ENCODE measurements around the gene IL27RA. TPM values are rescaled to one million over a fixed set of nuclear protein-coding genes. Genes with fewer than 3 reads are reported as not detected.

Gene IL27RA
- total RNA-seq, 1 donor from 2014 or later: 1.5 TPM

- peaks cover 3% of the 10 kb centered on the region for H3K9me3 ChIP-seq
- H3K36me3 ChIP-seq: peaks cover 0 to 6% of the 10 kb centered on the region in 2 donors
- intact Hi-C loops (cut with DNase I): no loop called here
- peak overlapping the region; percentile 94 for H3K27ac ChIP-seq
- peak overlapping the region; percentile 63 to 68 for H3K4me3 ChIP-seq
- H3K27me3 ChIP-seq: no peaks in the 10 kb centered on the region
- H3K4me1 ChIP-seq: peaks cover 14% of the 10 kb centered on the region
- DNase-seq (ENCODE audit: extremely low spot score in 2 of 2): no peak
- no peak for TF ChIP-seq POLR2A (IDR thresholded peaks at IDR 0.05)
- no peak for TF ChIP-seq POLR2AphosphoS5 (IDR thresholded peaks at IDR 0.05; ENCODE audit: insufficient read depth in 1 of 2, low read depth in 1 of 2)
Observed at GRCh38 chr19:14089662-14090508, 58.3 kb downstream of the IL27RA start.

- Histone ChIP-seq H3K9me3 (peaks cover 3% of the 10 kb centered on the region), H3K4me3 (peak within 1 kb of the TSS; percentile 63 to 68), H3K27me3 (no peaks in the 10 kb centered on the region), H3K27ac (peak within 1 kb of the TSS; percentile 94), H3K4me1 (peaks cover 14% of the 10 kb centered on the region), H3K36me3 (peaks cover 0 to 6% of the 10 kb centered on the region in 2 donors)
- no peak for TF ChIP-seq POLR2AphosphoS5 (IDR thresholded peaks at IDR 0.05; ENCODE audit: insufficient read depth in 1 of 2, low read depth in 1 of 2)
- TF ChIP-seq POLR2A (IDR thresholded peaks at IDR 0.05): no peak
- TF ChIP-seq CTCF (IDR thresholded peaks at IDR 0.05): no peak
- intact Hi-C loops (cut with DNase I): no loop called here
- no peak for DNase-seq (ENCODE audit: extremely low spot score in 2 of 2)
Observed at GRCh38 chr19:14090509-14091080, 59.0 kb downstream of the IL27RA start, which contains the start of gene SAMD1. Gene SAMD1, minus strand, starts transcription at chr19:14090751.

- intact Hi-C loops (cut with DNase I): no loop called here
- peak overlapping the region; percentile 94 for H3K27ac ChIP-seq
- no peak for DNase-seq (ENCODE audit: extremely low spot score in 2 of 2)
Observed at GRCh38 chr19:14091081-14091812, 59.7 kb downstream of the IL27RA start.

GRCh38 chr19:14091813-14092462, 60.4 kb downstream of the IL27RA start:
- Histone ChIP-seq H3K36me3 (peaks cover 0 to 15% of the 10 kb centered on the region in 2 donors), H3K4me3 (peak overlapping the region; percentile 63 to 68), H3K27ac (peak overlapping the region; percentile 94), H3K4me1 (peaks cover 14% of the 10 kb centered on the region), H3K27me3 (no peaks in the 10 kb centered on the region), H3K9me3 (peaks cover 3% of the 10 kb centered on the region)
- intact Hi-C loops (cut with DNase I): no loop called here
- no peak for TF ChIP-seq POLR2A (IDR thresholded peaks at IDR 0.05)
- no peak for TF ChIP-seq CTCF (IDR thresholded peaks at IDR 0.05)
- peak; percentile 6 to 40 for TF ChIP-seq POLR2AphosphoS5 (IDR thresholded peaks at IDR 0.05; ENCODE audit: insufficient read depth in 1 of 2, low read depth in 1 of 2)
- DNase-seq (ENCODE audit: extremely low spot score in 2 of 2): no peak

More at GRCh38 chr19:14091081-14091812, 59.7 kb downstream of the IL27RA start:
- no peaks in the 10 kb centered on the region for H3K27me3 ChIP-seq
- TF ChIP-seq POLR2AphosphoS5 (IDR thresholded peaks at IDR 0.05; ENCODE audit: insufficient read depth in 1 of 2, low read depth in 1 of 2) (peak; percentile 9 to 57), POLR2A (IDR thresholded peaks at IDR 0.05) (peak in 1 of 2 donors; percentile 65), CTCF (IDR thresholded peaks at IDR 0.05) (peak in 1 of 3 experiments; percentile 33)
- peak overlapping the region; percentile 63 to 68 for H3K4me3 ChIP-seq
- H3K4me1 ChIP-seq: peaks cover 14% of the 10 kb centered on the region
- peaks cover 3% of the 10 kb centered on the region for H3K9me3 ChIP-seq
- peaks cover 0 to 9% of the 10 kb centered on the region in 2 donors for H3K36me3 ChIP-seq

All from vagina (tissue), 2 donors.